Uterus (tissue), 4 donors: Measurements from ENCODE around the gene ALDH3A2. TPM values are rescaled to one million over a fixed set of nuclear protein-coding genes. Genes with fewer than 3 reads are reported as not detected.

ENCODE experiments used
- DNase-seq, 2 donors: peaks; one replicate each; pipeline ENCODE4 v3.0.0-alpha.2; 2019 to 2020
- H3K27ac ChIP-seq, 2 donors: fragments of 200-600 bp; sonication (generic); 1 replicate in 1 of 2; 2 replicates in 1 of 2; pipeline ENCODE4 v1.5.1; 2016 to 2018
- H3K27me3 ChIP-seq, 2 donors: fragments of 200-600 bp; sonication (generic); one replicate each; pipeline ENCODE4 v1.5.1; 2018 to 2019; ENCODE audit warnings: control low read depth in 1 of 2
- H3K36me3 ChIP-seq, 2 donors: fragments of 200-600 bp; sonication (generic); one replicate each; pipeline ENCODE4 v1.5.1; 2019; ENCODE audit warnings: control low read depth in 1 of 2
- H3K4me1 ChIP-seq, 2 donors: fragments of 200-600 bp; sonication (generic); one replicate each; pipeline ENCODE4 v1.5.1; 2018 to 2019; ENCODE audit warnings: control low read depth in 1 of 2
- H3K4me3 ChIP-seq, 2 donors: fragments of 200-600 bp; sonication (generic); 1 replicate in 1 of 2; 2 replicates in 1 of 2; pipeline ENCODE4 v1.5.1; 2018 to 2019; ENCODE audit warnings: mild to moderate bottlenecking in 1 of 2
- H3K9me3 ChIP-seq, 2 donors: fragments of 200-600 bp; sonication (generic); one replicate each; pipeline ENCODE4 v1.5.1; 2019; ENCODE audit warnings: control low read depth in 1 of 2
- CTCF ChIP-seq, 4 experiments: fragments of 200-600 bp in 2 of 4; fragments of 450-650 bp in 2 of 4; sonication (generic) in 2 of 4; IDR thresholded peaks; one replicate each; pipeline ENCODE4 v1.5.1; 2016 to 2019; ENCODE audit warnings: antibody characterized with exemption in 4 of 4, mild to moderate bottlenecking in 2 of 4, moderate library complexity in 1 of 4
- POLR2A ChIP-seq, 2 donors: fragments of 450-650 bp; IDR thresholded peaks; one replicate each; pipeline ENCODE4 v1.6.1; 2016; ENCODE audit warnings: antibody characterized with exemption in 2 of 2, mild to moderate bottlenecking in 1 of 2, moderate library complexity in 1 of 2
- intact Hi-C: fragments of 100-400 bp; cut with DNase I; formaldehyde crosslinking; loops from one replicate; pipeline ENCODE4 v1.15.1; 2023; ENCODE audit warnings: low total_unique reads
- total RNA-seq, 4 donors: library from RNA; depleted of rRNA in 3 of 4; stranded (reverse); fragments of >200 nt in 3 of 4; gene quantifications; one replicate each; pipeline versions ENCODE4 v1.1.0 to v1.2.4, GENCODE V29; 2014 to 2023
- donor health status: DM: yes; HTN: yes; CAD: no.

ALDH3A2 gene
- total RNA-seq, 4 donors from 2014 or later: 19.0 to 166 (median 82.5) TPM

- Histone ChIP-seq H3K36me3 (no peaks in the 10 kb centered on the region), H3K9me3 (peaks cover 0 to 33% of the 10 kb centered on the region in 2 donors), H3K27me3 (no peaks in the 10 kb centered on the region), H3K27ac (no peak overlapping the region), H3K4me3 (no peak overlapping the region), H3K4me1 (no peaks in the 10 kb centered on the region)
- no peak for DNase-seq
- TF ChIP-seq POLR2A (IDR thresholded peaks at IDR 0.05): no peak
- no peak for TF ChIP-seq CTCF (IDR thresholded peaks at IDR 0.05)
- intact Hi-C loops: no loop called here
Measured at GRCh38 chr17:19618015-19618414, 30.5 kb upstream of the ALDH3A2 start.

GRCh38 chr17:19619705-19620325 lies 28.7 kb upstream of the ALDH3A2 start:
- intact Hi-C loops: no loop called here
- no peaks in the 10 kb centered on the region for H3K4me1 ChIP-seq
- H3K36me3 ChIP-seq: no peaks in the 10 kb centered on the region
- H3K27ac ChIP-seq: no peak overlapping the region
- no peak for DNase-seq
- no peaks in the 10 kb centered on the region for H3K27me3 ChIP-seq
- no peak for TF ChIP-seq CTCF (IDR thresholded peaks at IDR 0.05)
- H3K9me3 ChIP-seq: peaks cover 0 to 33% of the 10 kb centered on the region in 2 donors
- H3K4me3 ChIP-seq: no peak overlapping the region

GRCh38 chr17:19621697-19622096 lies 26.9 kb upstream of the ALDH3A2 start:
- Histone ChIP-seq H3K36me3 (no peaks in the 10 kb centered on the region), H3K4me3 (no peak overlapping the region), H3K4me1 (no peaks in the 10 kb centered on the region), H3K27me3 (no peaks in the 10 kb centered on the region), H3K27ac (no peak overlapping the region), H3K9me3 (peaks cover 0 to 33% of the 10 kb centered on the region in 2 donors)
- intact Hi-C loops: no loop called here
- DNase-seq: no peak
- TF ChIP-seq CTCF (IDR thresholded peaks at IDR 0.05) (no peak), POLR2A (IDR thresholded peaks at IDR 0.05) (no peak)

GRCh38 chr17:19626079-19626478 lies 22.5 kb upstream of the ALDH3A2 start:
- TF ChIP-seq POLR2A (IDR thresholded peaks at IDR 0.05) (no peak), CTCF (IDR thresholded peaks at IDR 0.05) (no peak)
- Histone ChIP-seq H3K27me3 (no peaks in the 10 kb centered on the region), H3K4me1 (no peaks in the 10 kb centered on the region), H3K4me3 (no peak overlapping the region), H3K36me3 (no peaks in the 10 kb centered on the region), H3K27ac (no peak overlapping the region), H3K9me3 (peaks cover 0 to 2% of the 10 kb centered on the region in 2 donors)
- DNase-seq: no peak
- intact Hi-C loops: no loop called here

GRCh38 chr17:19629449-19629848 lies 19.1 kb upstream of the ALDH3A2 start:
- H3K4me1 ChIP-seq: no peaks in the 10 kb centered on the region
- no peaks in the 10 kb centered on the region for H3K36me3 ChIP-seq
- H3K4me3 ChIP-seq: no peak overlapping the region
- no peak for DNase-seq
- no peaks in the 10 kb centered on the region for H3K9me3 ChIP-seq
- no peaks in the 10 kb centered on the region for H3K27me3 ChIP-seq
- intact Hi-C loops: no loop called here
- H3K27ac ChIP-seq: no peak overlapping the region
- no peak for TF ChIP-seq POLR2A (IDR thresholded peaks at IDR 0.05)
- TF ChIP-seq CTCF (IDR thresholded peaks at IDR 0.05): no peak
